HL-60/S4 (cell line): ENCODE data around the gene DNAJB14.

Experiments
- in situ Hi-C: fragments of 300-500 bp; cut with MboI; formaldehyde crosslinking; loops from 2 replicates; pipeline ENCODE4 v1.14.3; 2022; ENCODE audit warnings: low sequenced_read_pairs

Gene DNAJB14

DNA sequence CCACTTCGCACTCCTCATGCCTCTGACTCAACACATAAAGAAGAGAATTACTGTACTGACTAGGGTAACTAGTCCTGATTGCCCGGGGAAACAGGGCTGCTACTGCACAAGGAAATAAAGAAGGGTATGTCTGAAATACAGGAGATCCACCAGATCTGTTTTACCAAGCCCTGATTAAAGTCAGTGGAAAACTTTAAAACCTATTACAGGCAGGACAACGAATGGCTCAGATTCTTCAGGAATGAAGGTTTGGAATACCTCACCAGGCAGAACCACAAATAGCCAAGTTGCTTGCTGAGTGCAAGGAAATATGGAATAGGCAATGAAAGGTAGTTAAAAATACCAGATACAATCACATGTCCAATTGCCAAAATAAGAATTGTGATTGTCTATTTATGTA lies 69.5 kb downstream of the DNAJB14 start:
- in situ Hi-C loops = loop anchor here (25.0 kb wide), 1 partner anchor 315 kb away; the partner anchor contains the start of genes MTTP and TRMT10A

DNA sequence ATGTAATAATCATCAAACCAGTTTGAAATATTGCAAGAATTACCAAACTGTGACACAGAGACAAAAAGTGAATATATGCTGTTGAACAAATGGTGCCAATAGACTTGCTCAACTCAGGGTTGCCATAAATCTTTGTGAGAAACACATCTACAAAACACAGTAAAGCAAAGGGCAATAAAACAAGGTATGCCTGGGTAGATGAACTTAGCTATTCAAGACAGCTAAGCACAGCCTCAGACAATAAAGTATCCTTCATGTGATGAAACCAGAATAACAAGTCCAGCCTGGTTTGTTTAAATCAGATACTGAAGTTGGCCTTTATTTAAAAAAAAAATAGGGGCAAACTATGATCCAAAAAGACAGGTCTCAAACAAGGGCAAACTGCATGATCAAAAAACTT lies 71.3 kb downstream of the DNAJB14 start:
- in situ Hi-C loops = loop anchor here (25.0 kb wide), 1 partner anchor 313 kb away; the partner anchor contains the start of genes MTTP and TRMT10A

DNA sequence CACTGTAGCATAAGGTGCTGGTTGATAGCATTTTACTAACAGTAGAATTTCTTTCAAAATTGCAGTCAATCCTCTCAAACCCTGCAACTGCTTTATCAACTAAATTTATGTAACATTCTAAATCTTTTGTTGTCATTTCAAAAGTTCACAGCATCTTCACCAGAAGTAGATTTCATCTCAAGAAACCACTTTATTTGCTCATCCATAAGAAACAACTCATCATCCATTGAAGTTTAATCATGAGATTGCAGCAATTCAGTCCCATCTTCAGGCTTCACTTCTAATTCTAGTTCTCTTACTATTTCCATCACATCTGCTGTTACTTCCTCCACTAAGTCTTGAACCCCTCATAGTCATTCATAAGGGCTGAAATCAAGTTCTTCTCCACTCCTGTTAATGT lies 73.8 kb downstream of the DNAJB14 start:
- in situ Hi-C loops = loop anchor here (5.0 kb wide), 1 partner anchor 60 kb away; no protein-coding TSS in a partner anchor

DNA sequence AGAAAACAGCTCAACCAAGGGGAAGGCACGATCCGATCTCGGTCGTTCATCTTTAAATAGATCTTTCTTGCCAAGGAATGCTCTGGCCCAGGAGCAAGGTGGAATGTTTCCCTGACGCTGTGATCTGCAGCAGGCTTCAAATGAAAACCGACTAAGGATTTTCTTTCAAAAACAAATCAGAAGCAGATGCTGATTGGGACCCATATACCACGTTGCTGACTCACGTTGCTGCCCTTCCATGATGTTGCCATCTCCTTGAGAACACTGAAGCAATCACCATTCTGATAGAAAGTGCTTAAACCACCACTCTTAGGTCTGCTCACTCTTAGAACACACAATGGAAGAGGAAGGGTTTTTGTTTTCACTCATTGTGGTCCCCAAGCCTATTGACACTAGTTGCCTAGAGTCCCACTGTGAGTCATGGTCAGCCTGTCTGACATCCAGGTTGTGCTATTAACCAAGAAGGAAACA lies 78.3 kb downstream of the DNAJB14 start:
- in situ Hi-C loops = no loop called here

DNA sequence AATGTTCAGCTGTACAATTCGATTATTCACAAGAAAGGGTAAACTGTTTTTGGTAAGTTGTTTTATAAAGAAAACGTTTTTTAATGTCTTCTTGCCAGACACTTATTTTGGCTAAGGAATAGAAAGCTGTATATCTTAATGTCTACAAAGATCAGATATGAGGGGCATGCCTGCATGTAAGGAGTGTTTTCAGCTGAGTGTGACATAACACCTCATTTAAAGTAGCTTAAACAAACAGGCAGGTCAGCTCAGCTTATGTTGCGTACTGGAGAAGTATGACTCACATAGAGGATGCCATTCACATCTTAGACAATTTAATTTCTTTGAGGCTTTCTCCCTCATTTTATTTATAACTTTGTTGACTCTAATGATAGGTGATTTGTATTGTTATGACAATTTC lies 82.6 kb downstream of the DNAJB14 start:
- in situ Hi-C loops = no loop called here

DNA sequence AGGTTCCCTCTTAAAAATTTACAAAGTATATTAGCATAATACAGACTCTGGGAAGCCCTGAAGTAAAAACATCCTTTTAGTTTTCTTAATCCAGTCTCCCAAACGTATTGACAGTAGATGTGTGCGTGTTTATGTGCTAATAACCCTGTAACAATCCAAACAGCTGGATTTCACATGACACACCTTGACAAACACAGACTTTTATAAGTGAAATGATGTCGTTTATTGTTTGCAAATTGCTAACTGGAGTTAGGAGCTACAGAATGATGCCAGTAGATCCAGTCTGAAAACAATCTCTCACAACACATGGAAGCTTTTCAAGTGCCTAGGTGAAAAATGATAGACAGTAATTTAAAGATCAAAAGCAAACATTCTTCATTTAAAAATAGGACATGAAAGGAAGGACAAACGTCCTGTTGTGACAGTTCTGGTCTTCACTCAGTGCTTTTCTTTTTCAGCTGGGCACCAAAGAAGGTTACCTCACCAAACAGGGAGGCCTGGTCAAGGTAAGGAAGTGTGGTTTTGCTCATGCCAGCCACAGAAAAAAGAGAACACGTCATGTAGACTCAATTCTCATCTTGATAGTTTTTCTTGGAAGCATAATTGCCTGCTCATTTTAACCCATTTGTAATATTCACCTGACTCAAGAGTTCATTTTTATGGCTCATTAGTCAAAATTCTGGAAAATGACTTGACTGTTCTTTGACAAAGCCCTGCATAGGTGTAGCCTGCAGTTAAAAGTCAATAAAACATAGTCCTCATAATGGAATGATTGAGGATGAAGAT lies 85.1 kb downstream of the DNAJB14 start:
- in situ Hi-C loops = no loop called here

DNA sequence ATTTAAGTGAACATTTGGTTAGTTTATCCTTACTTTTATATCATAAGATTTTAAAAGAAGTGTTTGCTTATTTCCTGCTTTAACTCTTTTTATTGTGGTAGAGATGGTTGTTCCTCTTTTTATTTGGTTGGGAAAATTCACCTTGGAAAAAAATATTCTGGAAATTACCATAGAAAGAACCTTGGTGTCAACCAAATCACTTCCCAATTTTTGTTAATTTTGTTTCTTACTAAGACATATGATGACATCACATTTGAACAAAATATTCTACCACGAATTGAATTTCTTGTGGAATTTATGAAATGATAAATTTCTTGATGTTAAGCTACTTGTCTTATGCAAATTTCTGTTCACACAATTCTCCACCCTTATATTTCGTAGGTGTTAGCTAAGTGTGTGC lies 85.9 kb downstream of the DNAJB14 start:
- in situ Hi-C loops = no loop called here

DNA sequence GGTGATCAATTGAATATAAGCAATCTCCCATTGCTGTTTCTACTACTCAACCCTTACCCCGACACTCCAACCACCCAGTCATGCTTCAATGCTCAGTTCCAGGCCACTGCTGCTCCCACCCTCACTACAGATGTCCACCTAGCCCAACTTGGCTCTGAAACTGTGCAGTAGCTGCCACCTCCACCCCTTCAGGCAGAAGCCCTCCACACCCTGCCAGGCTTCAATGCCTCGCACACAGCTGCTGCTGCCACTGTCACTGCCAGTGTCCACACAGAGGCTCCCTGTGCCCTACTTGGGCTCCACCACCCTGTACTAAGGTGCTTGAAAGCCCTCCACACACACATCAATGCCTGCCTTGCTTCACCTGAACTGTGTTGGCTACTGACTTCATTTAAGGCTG lies 86.8 kb downstream of the DNAJB14 start:
- in situ Hi-C loops = no loop called here

DNA sequence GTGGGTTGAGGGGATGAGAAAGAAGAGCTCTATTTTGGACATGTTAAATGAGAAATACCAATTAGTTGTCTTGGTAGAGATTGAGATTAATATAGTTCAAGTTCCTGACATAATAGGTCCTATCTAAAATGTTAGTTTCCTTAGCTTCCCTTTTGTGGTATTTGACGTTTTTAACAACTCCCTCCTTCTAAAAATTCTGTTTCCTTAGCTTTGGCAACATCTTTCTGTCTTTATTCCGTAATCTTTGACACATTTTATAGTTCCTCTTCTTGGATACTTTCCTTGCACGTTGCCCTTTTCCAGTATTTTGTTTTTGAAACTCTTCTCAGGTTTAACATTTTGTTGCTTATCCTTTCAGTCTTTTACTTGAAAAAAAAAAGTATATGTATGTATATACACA lies 89.1 kb downstream of the DNAJB14 start:
- in situ Hi-C loops = no loop called here

DNA sequence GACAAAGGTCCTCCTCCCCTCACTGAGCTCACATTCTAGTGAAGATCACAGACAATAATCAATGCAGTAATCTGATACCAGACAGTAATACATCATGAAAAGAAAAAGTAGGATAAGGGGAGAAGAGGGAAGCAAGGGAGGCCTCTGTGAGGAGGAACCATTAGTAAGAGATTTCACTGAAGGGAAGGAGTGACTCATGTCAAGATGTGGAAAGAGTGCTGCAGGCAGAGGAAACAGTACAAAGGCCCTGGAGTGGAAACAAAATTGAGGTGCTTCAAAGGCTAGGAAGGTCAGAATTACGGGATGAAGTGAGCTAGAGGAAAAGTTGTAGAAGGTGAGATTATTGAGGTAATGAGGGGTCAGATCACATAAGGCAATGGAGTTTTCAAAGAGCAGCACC lies 90.3 kb downstream of the DNAJB14 start:
- in situ Hi-C loops = no loop called here

DNA sequence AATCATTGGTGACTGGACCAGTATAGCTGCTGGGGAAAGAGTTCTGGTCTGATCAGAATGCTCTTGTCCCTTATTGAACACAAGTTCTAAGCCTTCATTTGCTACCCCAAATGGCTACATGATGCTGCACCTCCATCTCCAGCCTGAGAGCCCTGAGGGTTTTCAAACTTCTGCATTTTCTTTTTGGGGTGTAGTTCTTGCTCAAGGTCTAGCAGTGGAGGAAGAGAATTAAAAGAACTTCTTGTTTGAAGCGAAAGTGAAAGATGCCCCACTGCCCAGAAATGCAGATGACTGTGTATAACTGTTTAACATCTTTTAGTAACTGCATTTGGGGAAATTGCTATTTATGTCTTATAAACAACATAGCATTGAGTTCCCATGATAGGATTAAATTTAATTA lies 90.7 kb downstream of the DNAJB14 start:
- in situ Hi-C loops = no loop called here

DNA sequence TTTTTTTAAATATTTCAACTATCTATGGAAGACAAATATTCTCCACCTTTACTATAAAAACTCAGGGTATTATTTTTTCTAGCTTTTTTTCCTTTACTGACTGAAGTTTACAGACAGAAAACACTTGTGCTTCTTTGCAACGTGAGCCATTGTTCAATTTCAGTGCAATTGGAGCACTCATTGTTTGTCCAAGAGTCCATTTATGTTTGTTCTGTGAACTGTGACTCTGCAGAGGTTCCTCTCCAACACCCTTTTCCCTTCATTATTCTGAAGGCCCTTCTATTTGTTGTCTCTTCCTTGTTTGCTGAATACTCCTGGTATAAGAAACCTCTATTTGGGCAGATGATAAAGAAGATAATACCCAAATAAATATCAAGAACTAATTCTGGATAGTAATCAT lies 92.4 kb downstream of the DNAJB14 start:
- in situ Hi-C loops = no loop called here

DNA sequence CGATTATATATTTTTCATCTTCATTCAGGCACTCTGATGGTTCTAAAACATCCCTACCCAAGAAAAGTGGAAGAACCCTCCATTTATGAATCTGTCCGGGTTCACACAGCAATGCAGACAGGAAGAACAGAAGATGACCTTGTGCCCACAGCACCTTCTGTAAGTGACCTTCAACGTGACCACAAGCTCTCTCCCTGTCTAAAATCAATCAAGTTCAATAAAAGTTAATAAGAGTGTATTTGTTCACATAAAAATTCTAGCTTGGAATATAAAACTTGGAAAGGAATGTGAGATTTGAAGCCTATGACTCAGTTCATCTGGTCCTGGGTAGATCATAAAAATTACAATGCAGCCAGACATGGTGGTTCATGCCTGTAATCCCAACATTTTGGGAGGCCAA lies 93.2 kb downstream of the DNAJB14 start:
- in situ Hi-C loops = no loop called here

DNA sequence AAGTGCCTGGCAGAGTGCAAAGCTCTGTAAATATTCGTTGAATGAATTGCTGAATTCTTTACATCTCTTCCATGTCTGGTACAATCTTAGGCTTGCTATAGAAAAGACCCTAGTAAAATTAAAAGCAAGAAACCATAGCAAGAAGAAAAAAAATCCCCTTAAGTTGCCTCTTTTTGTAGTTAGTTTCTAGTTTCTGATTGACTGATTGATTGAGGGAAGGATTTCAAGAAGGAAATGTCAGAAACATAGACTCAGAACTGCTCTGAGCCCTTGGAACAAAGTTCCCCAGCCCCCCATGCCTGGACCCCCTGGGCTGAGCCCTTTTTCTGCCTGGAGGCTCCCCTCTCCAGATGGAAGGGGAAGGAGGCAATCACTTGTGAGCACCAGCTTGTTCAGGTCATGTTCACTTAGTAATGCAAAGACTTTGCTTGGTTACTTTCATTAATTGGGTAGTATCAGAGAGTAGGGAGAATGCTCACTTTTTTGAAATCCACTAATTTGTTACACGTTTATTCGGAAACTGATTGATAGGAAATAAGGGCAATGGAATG lies 94.1 kb downstream of the DNAJB14 start:
- in situ Hi-C loops = no loop called here

DNA sequence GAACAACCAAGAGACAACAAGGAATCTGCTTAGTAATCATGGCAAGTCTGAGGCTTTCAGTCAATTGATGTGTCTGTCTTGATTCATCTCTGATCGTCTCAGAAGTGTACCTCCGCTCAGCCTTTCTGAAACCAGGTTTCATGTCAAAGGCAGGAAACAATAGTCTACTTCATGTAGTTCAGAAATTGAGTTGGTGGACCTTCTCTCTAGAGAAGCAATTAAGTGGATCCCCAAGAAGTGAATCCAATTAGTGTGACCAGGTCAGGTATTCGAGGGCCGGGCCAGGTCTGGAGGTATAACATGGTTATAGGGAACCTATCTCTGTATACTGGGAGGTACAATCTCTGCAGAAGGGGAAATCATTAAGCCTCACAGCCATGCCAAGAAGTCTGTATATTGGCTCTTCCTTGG lies 97.8 kb downstream of the DNAJB14 start:
- in situ Hi-C loops = no loop called here

DNA sequence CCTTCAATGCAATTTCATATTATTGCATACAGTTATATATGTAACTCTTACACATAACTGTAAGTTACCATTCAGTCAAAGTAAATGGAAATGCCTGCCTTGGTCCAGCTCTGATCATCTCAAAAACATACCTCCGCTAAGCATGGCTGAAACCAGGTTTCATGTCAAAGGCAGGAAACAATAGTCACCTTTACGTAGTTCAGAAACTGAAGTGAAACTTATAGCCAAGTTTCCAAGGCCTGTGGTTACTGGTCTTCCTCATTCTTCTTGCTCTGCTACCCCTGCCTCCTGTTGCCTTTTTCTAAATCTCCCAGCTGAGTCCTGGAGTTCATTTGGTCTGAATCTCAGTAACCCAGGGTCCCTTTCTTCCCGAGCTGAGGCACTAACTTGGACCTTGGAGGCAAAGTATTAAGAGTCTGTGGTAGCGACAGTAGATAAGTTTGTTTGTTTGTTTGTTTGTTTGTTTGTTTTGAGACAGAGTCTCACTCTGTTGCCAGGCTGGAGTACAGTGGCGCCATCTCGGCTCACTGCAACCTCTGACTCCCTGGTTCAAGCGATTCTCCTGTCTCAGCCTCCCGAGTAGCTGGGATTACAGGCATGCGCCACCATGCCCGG lies 98.9 kb downstream of the DNAJB14 start:
- in situ Hi-C loops = no loop called here

DNA sequence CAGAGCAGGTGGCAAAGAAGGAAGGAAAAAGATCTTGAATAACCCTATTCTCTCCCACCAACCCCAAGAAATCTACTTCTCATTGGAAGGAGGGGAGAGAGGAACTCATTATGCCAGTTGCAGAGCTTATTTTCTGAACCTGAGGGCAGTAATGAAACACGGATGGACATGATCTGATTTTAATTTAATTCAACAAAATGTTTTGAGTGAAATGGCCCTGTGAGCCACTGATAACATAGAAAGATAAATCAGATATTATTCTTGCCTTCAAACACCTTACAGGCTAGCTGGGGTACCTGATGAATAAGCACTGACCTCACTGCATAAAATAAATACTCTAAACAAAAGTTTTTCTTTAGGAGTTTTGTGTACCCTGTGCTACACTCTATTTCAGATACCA lies 99.5 kb downstream of the DNAJB14 start:
- in situ Hi-C loops = no loop called here
